ENCODE data around the gene TCF23. TPM values are rescaled to one million over a fixed set of nuclear protein-coding genes. Genes with fewer than 3 reads are reported as not detected.
A peak's percentile ranks its signal among the peaks of the same experiment; 100 is the strongest.

Gene TCF23
- total and polyA plus RNA-seq, 12 donors = under 0.01 to 0.35 (median 0.08) TPM; not detected in 3

GRCh38 chr2:27152796-27153464 is 4.1 kb downstream of the TCF23 start:
- Histone ChIP-seq H3K27ac (no peak overlapping the region), H3K4me1 (replicated peaks in 1 of 2) (peaks cover 0 to 5% of the 10 kb centered on the region in 2 donors), H3K4me3 (no peak overlapping the region), H3K36me3 (replicated peaks in 1 of 2) (no peaks in the 10 kb centered on the region), H3K27me3 (no peaks in the 10 kb centered on the region), H3K9me3 (replicated peaks in 1 of 3) (no peaks in the 10 kb centered on the region)
- intact Hi-C loops (cut with DNase I) = no loop called here
- 64 to 86% (median 81%) methylated on average over 2 of the region's 2 CpGs for WGBS, 4 donors
- DNase-seq = no peak
- TF ChIP-seq CTCF (IDR thresholded peaks at IDR 0.05) = no peak
- no peak for TF ChIP-seq POLR2A (IDR thresholded peaks at IDR 0.05)

- Histone ChIP-seq H3K36me3 (replicated peaks in 1 of 2) (no peaks in the 10 kb centered on the region), H3K9me3 (replicated peaks in 1 of 3) (no peaks in the 10 kb centered on the region), H3K27me3 (no peaks in the 10 kb centered on the region), H3K27ac (no peak overlapping the region), H3K4me3 (no peak overlapping the region), H3K4me1 (replicated peaks in 1 of 2) (peaks cover 0 to 5% of the 10 kb centered on the region in 2 donors)
- TF ChIP-seq CTCF (IDR thresholded peaks at IDR 0.05) (no peak), POLR2A (IDR thresholded peaks at IDR 0.05) (no peak)
- DNase-seq = peak in 1 of 7 donors; percentile 15
- WGBS, 4 donors = 21 to 53% (median 46%) methylated on average over 6 of the region's 6 CpGs
- intact Hi-C loops (cut with DNase I) = no loop called here
These were observed 5.7 kb downstream of the TCF23 start for GRCh38 chr2:27154488-27154887.

GRCh38 chr2:27155069-27155520 is 6.3 kb downstream of the TCF23 start:
- no peak for TF ChIP-seq CTCF (IDR thresholded peaks at IDR 0.05)
- TF ChIP-seq POLR2A (IDR thresholded peaks at IDR 0.05) = no peak
- WGBS, 4 donors = 83 to 89% (median 84%) methylated on average over 8 to 9 of the region's 9 CpGs
- Histone ChIP-seq H3K27me3 (no peaks in the 10 kb centered on the region), H3K4me1 (replicated peaks in 1 of 2) (peaks cover 0 to 5% of the 10 kb centered on the region in 2 donors), H3K36me3 (replicated peaks in 1 of 2) (no peaks in the 10 kb centered on the region), H3K4me3 (no peak overlapping the region), H3K9me3 (replicated peaks in 1 of 3) (no peaks in the 10 kb centered on the region), H3K27ac (no peak overlapping the region)
- no peak for DNase-seq
- intact Hi-C loops (cut with DNase I) = no loop called here

- peaks cover 0 to 5% of the 10 kb centered on the region in 2 donors for H3K4me1 ChIP-seq (replicated peaks in 1 of 2)
- WGBS, 4 donors = 70 to 86% (median 82%) methylated on average over 5 to 6 of the region's 6 CpGs
- H3K4me3 ChIP-seq = no peak overlapping the region
- intact Hi-C loops (cut with DNase I) = no loop called here
- H3K9me3 ChIP-seq (replicated peaks in 1 of 3) = no peaks in the 10 kb centered on the region
- TF ChIP-seq CTCF (IDR thresholded peaks at IDR 0.05) (no peak), POLR2A (IDR thresholded peaks at IDR 0.05) (no peak)
- no peak overlapping the region for H3K27ac ChIP-seq
- DNase-seq = no peak
- H3K27me3 ChIP-seq = no peaks in the 10 kb centered on the region
- no peaks in the 10 kb centered on the region for H3K36me3 ChIP-seq (replicated peaks in 1 of 2)
These were observed 9.7 kb downstream of the TCF23 start for GRCh38 chr2:27158468-27158867.

Data from adrenal gland (tissue), 12 donors.